SK-N-SH (cell line): ENCODE measurements around the gene GTF3C1. TPM values are rescaled to one million over a fixed set of nuclear protein-coding genes. Genes with fewer than 3 reads are reported as not detected.
A peak's percentile ranks its signal among the peaks of the same experiment; 100 is the strongest.

Source experiments
- CTCF ChIA-PET: fragments of 300-600, 350-600 bp; formaldehyde crosslinking; extraction: SDS; loops from one replicate; lab custom pipeline; 2021; lab: Yijun Ruan, JAX
- POLR2A ChIA-PET: fragments of 350-600 bp; sonication (Branson Sonifier 250); formaldehyde crosslinking; extraction: SDS; loops from one replicate; lab custom pipeline; 2020; ENCODE audit warnings: antibody characterized with exemption, inconsistent platforms; lab: Yijun Ruan, JAX
- DNase-seq: peaks from one replicate; pipeline ENCODE4 v3.0.0; 2012
- H2AFZ ChIP-seq: fragments of 200-600 bp; sonication (generic); 2 replicates; pipeline ENCODE4 v1.8.1; 2016; ENCODE audit warnings: antibody characterized with exemption, mild to moderate bottlenecking, low read depth
- H3F3A ChIP-seq: fragments of 200-600 bp; sonication (generic); replicated peaks from 2 replicates; pipeline ENCODE3; 2016; ENCODE audit warnings: antibody characterized with exemption, mild to moderate bottlenecking; ENCODE audit not compliant: insufficient read depth
- H3K27ac ChIP-seq, 2 experiments: fragments of 200-500 bp in 1 of 2; fragments of 200-600 bp in 1 of 2; sonication (Bioruptor generic) in 1 of 2; sonication (generic), shearing (Covaris generic) in 1 of 2; 2 replicates each; pipeline versions ENCODE4 v1.5.1 to v1.6.1; 2014 to 2016; ENCODE audit warnings: low read depth in 2 of 2, inconsistent platforms in 1 of 2, low read length in 1 of 2, mild to moderate bottlenecking in 1 of 2, mixed read lengths in 1 of 2
- H3K27me3 ChIP-seq: fragments of 200-600 bp; sonication (generic), shearing (Covaris generic); 2 replicates; pipeline ENCODE4 v1.6.1; 2016; ENCODE audit warnings: mixed run types; ENCODE audit not compliant: insufficient read depth
- H3K36me3 ChIP-seq, 2 experiments: fragments of 200-500 bp in 1 of 2; fragments of 200-600 bp in 1 of 2; sonication (Bioruptor generic) in 1 of 2; sonication (generic) in 1 of 2; replicated peaks in 1 of 2; 2 replicates each; pipeline versions ENCODE3 to v1.5.1; 2014 to 2016; ENCODE audit warnings: low read length in 1 of 2, mild to moderate bottlenecking in 1 of 2; ENCODE audit not compliant: insufficient read depth in 2 of 2, control insufficient read depth in 1 of 2
- H3K4me1 ChIP-seq, 2 experiments: fragments of 200-500 bp in 1 of 2; fragments of 200-600 bp in 1 of 2; sonication (Bioruptor generic) in 1 of 2; sonication (generic), shearing (Covaris generic) in 1 of 2; 2 replicates each; pipeline versions ENCODE4 v1.5.1 to v1.6.1; 2014 to 2016; ENCODE audit warnings: low read depth in 1 of 2, low read length in 1 of 2, mixed run types in 1 of 2; ENCODE audit not compliant: insufficient read depth in 2 of 2, control insufficient read depth in 1 of 2
- H3K4me2 ChIP-seq: fragments of 200-600 bp; sonication (generic), shearing (Covaris generic); 2 replicates; pipeline ENCODE4 v1.6.1; 2017; ENCODE audit warnings: mixed run types
- H3K4me3 ChIP-seq, 2 experiments: fragments of 200-500 bp in 1 of 2; fragments of 200-600 bp in 1 of 2; sonication (Bioruptor generic) in 1 of 2; sonication (generic), shearing (Covaris generic) in 1 of 2; 2 replicates each; pipeline versions ENCODE4 v1.5.1 to v1.8.1; 2014 to 2016; ENCODE audit warnings: low read depth in 2 of 2, inconsistent platforms in 1 of 2, low read length in 1 of 2, mild to moderate bottlenecking in 1 of 2, mixed read lengths in 1 of 2, moderate library complexity in 1 of 2
- H3K79me2 ChIP-seq: fragments of 200-600 bp; sonication (generic); 2 replicates; pipeline ENCODE4 v1.8.1; 2017; ENCODE audit warnings: mild to moderate bottlenecking; ENCODE audit not compliant: insufficient read depth
- H3K9ac ChIP-seq: fragments of 200-600 bp; sonication (generic); 2 replicates; pipeline ENCODE4 v1.6.1; 2017; ENCODE audit warnings: mixed run types
- H3K9me2 ChIP-seq: fragments of 200-600 bp; sonication (generic); 2 replicates; pipeline ENCODE4 v1.6.1; 2017; ENCODE audit warnings: mixed run types
- H3K9me3 ChIP-seq: fragments of 200-600 bp; sonication (generic); 2 replicates; pipeline ENCODE4 v1.6.1; 2017; ENCODE audit warnings: mixed run types, mild to moderate bottlenecking, moderate library complexity
- H4K20me1 ChIP-seq: fragments of 200-600 bp; sonication (generic); 2 replicates; pipeline ENCODE4 v1.6.1; 2017; ENCODE audit warnings: mild to moderate bottlenecking, mixed run types; ENCODE audit not compliant: insufficient read depth
- GATA2 ChIP-seq: sonication (generic); formaldehyde crosslinking; IDR thresholded peaks from 2 replicates; pipeline ENCODE4 v1.5.0; 2020; ENCODE audit warnings: mild to moderate bottlenecking, missing genetic modification reagents
- IRF3 ChIP-seq: fragments of 150-350 bp; IDR thresholded peaks from 2 replicates; pipeline ENCODE4 v1.6.1; 2016; ENCODE audit warnings: mild to moderate bottlenecking, low read depth, low read length
- MAX ChIP-seq: IDR thresholded peaks from 2 replicates; pipeline ENCODE4 v1.4.0; 2012; ENCODE audit warnings: low read depth
- WGBS: methylation state at CpG from one replicate; pipeline ENCODE4 v1.1.6; 2017; ENCODE audit warnings: low lambda C conversion rate; 5-methylcytosine and 5-hydroxymethylcytosine counted together
- polyA plus RNA-seq, 3 experiments: library from polyadenylated mRNA; depleted of rRNA; stranded (reverse); fragments of >200 nt; gene quantifications; 2 replicates each; pipeline ENCODE4 v1.2.3, GENCODE V29; 2012
- TF ChIP-seq, protein P1 (sequence below): IDR thresholded peaks from 2 replicates; pipeline ENCODE4 v1.4.0; 2012; ENCODE audit warnings: low read depth, borderline replicate concordance

GTF3C1 gene
- polyA plus RNA-seq, 1 of the 3 experiments (the other 2 are of a cell fraction), result 47.2 TPM

DNA sequence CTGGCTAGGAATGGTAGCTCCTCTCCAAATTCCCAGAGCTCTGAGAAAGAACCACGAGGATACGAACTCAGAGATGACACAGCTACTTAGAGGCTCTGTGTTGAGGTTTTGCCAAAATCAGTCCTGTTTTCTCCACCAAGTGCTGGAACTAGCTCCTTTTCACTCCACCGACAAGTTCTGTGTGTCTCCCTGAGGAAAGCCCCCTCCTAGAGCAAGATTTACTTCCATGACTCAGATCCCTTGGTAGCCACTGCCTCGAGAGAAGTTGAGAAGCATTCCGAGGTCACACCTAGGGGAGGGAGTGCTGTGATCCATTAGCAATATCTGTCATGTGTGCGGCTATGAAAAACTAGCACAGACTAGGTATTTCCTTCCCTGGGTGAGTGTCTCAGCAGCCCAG lies 117.2 kb downstream of the GTF3C1 start:
- TF ChIP-seq, protein P1, sequence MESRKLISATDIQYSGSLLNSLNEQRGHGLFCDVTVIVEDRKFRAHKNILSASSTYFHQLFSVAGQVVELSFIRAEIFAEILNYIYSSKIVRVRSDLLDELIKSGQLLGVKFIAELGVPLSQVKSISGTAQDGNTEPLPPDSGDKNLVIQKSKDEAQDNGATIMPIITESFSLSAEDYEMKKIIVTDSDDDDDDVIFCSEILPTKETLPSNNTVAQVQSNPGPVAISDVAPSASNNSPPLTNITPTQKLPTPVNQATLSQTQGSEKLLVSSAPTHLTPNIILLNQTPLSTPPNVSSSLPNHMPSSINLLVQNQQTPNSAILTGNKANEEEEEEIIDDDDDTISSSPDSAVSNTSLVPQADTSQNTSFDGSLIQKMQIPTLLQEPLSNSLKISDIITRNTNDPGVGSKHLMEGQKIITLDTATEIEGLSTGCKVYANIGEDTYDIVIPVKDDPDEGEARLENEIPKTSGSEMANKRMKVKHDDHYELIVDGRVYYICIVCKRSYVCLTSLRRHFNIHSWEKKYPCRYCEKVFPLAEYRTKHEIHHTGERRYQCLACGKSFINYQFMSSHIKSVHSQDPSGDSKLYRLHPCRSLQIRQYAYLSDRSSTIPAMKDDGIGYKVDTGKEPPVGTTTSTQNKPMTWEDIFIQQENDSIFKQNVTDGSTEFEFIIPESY, result no peak
- TF ChIP-seq MAX, result 0 out of 2 replicates have a peak, but pooled peaks have one; percentile 20
- no peak for TF ChIP-seq GATA2
- Histone ChIP-seq H3F3A (peaks cover 9% of the 10 kb centered on the region), H3K27me3 (no peaks in the 10 kb centered on the region), H3K9me3 (no peaks in the 10 kb centered on the region), H3K27ac (peak overlapping the region in 1 of 2 experiments; percentile 55; a peak in 2 of 4 replicates), H3K4me2 (peak overlapping the region; percentile 22; the same call in 1 of the 2 replicates), H3K9ac (peak overlapping the region; percentile 9; the same call in 1 of the 2 replicates), H3K4me1 (no peaks in the 10 kb centered on the region), H2AFZ (no peak overlapping the region), H3K4me3 (no peak overlapping the region), H3K79me2 (no peaks in the 10 kb centered on the region), H3K9me2 (no peaks in the 10 kb centered on the region), H4K20me1 (no peaks in the 10 kb centered on the region), H3K36me3 (no peaks in the 10 kb centered on the region)
- WGBS, result 10% methylated on average over 6 of the region's 6 CpGs
- POLR2A ChIA-PET, result no interaction called here
- CTCF ChIA-PET, result interaction anchor here (1.0 kb wide), 1 partner anchor 64 kb away, joined by 3 read pairs; no protein-coding TSS in a partner anchor
- DNase-seq, result no peak

DNA sequence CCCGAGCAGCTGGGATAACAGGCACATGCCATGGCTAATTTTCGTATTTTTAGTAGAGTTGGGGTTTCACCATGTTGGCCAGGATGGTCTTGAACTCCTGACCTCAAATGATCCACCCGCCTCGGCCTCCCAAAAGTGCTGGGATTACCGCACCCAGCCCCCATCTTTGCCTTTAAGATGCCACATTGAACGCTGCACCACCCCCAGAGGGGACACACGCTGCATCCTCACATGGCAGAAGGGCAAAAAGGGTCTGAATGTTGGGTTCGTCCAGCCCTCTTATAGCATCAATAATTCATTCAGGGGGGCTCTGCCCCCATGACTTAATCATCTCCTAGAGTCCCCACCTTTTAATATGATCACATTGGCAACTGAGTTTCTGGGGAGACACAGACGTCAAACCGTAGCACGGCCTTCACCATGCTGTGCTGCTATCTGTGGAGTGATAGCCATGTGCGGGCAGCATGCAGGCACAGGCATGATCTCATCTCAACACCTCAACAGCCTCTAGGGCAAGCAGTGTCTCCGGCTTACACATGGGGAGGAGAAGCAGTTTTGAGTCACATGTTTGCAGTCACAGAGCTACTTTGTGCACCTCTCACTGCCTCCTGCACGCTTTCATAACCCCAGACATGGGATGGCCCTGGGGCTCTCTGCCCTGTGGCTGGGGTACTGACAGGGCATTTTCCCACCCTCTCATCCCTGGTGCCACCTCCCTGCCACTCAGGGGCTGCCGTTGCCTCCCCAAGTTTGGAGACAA lies 117.8 kb downstream of the GTF3C1 start:
- H3K4me3 ChIP-seq, result no peak overlapping the region
- H3K9me2 ChIP-seq, result no peaks in the 10 kb centered on the region
- peak overlapping the region; percentile 22; the same call in 1 of the 2 replicates for H3K4me2 ChIP-seq
- H3K9ac ChIP-seq, result peak overlapping the region; percentile 9; the same call in 1 of the 2 replicates
- 45% methylated on average over 10 of the region's 15 CpGs for WGBS
- TF ChIP-seq MAX (peak; percentile 80), IRF3 (no peak)
- no peaks in the 10 kb centered on the region for H3K79me2 ChIP-seq
- no peak overlapping the region for H2AFZ ChIP-seq
- no peaks in the 10 kb centered on the region for H3K9me3 ChIP-seq
- peaks cover 9% of the 10 kb centered on the region for H3F3A ChIP-seq
- H4K20me1 ChIP-seq, result no peaks in the 10 kb centered on the region
- no peak for DNase-seq
- H3K27me3 ChIP-seq, result no peaks in the 10 kb centered on the region
- CTCF ChIA-PET, result interaction anchor here (0.8 to 1.0 kb wide), 2 partner anchors 26 to 64 kb away, joined by 3 read pairs; no protein-coding TSS in a partner anchor
- H3K36me3 ChIP-seq, result no peaks in the 10 kb centered on the region
- H3K27ac ChIP-seq, result peak overlapping the region in 1 of 2 experiments; percentile 55; a peak in 2 of 4 replicates
- POLR2A ChIA-PET, result no interaction called here
- no peaks in the 10 kb centered on the region for H3K4me1 ChIP-seq
